Neural cell (in vitro differentiated cells): ENCODE data around the gene SAPCD1. TPM values are rescaled to one million over a fixed set of nuclear protein-coding genes. Genes with fewer than 3 reads are reported as not detected.

Experiments
- H2AFZ ChIP-seq: fragments of 200-600, 300-800 bp; sonication (generic), shearing (Covaris generic); 2 replicates; pipeline ENCODE4 v1.6.0; 2014; ENCODE audit warnings: low read depth, mild to moderate bottlenecking, antibody characterized with exemption, low read length, moderate library complexity
- H3F3A ChIP-seq: fragments of 200-600 bp; shearing (Covaris generic); 2 replicates; pipeline ENCODE4 v1.6.1; 2016; ENCODE audit warnings: mild to moderate bottlenecking, moderate library complexity, mixed read lengths, antibody characterized with exemption, low read length; ENCODE audit not compliant: insufficient read depth, poor library complexity, severe bottlenecking
- H3K27ac ChIP-seq: fragments of 200-600, 300-800 bp; sonication (generic), shearing (Covaris generic); 2 replicates; pipeline ENCODE4 v1.5.1; 2014; ENCODE audit warnings: mild to moderate bottlenecking, low read length, moderate library complexity
- H3K27me3 ChIP-seq: fragments of 300-800, 200-600 bp; sonication (generic), shearing (Covaris generic); 2 replicates; pipeline ENCODE4 v1.6.0; 2014; ENCODE audit warnings: mild to moderate bottlenecking, low read depth, low read length, moderate library complexity; ENCODE audit not compliant: insufficient read depth
- H3K36me3 ChIP-seq: fragments of 300-800, 200-600 bp; sonication (generic), shearing (Covaris generic); 2 replicates; pipeline ENCODE4 v1.5.1; 2014; ENCODE audit warnings: mild to moderate bottlenecking, antibody characterized with exemption, low read length, moderate library complexity; ENCODE audit not compliant: insufficient read depth
- H3K4me2 ChIP-seq: fragments of 300-800, 200-600 bp; sonication (generic), shearing (Covaris generic); 2 replicates; pipeline ENCODE4 v1.6.0; 2014; ENCODE audit warnings: mild to moderate bottlenecking, low read length
- H3K4me3 ChIP-seq: fragments of 300-800, 200-600 bp; sonication (generic), shearing (Covaris generic); 2 replicates; pipeline ENCODE4 v1.5.1; 2014; ENCODE audit warnings: mild to moderate bottlenecking, low read length, moderate library complexity
- H3K79me2 ChIP-seq: fragments of 200-600 bp; shearing (Covaris generic); replicated peaks from 2 replicates; pipeline ENCODE4 v1.6.0; 2014; ENCODE audit warnings: mild to moderate bottlenecking, low read length, moderate library complexity; ENCODE audit not compliant: insufficient read depth
- H3K9ac ChIP-seq: fragments of 300-800, 200-600 bp; sonication (generic), shearing (Covaris generic); 2 replicates; pipeline ENCODE4 v1.6.1; 2016; ENCODE audit warnings: mild to moderate bottlenecking, low read length, mixed read lengths
- H3K9me2 ChIP-seq: fragments of 200-600 bp; shearing (Covaris generic); 2 replicates; pipeline ENCODE4 v1.6.1; 2016; ENCODE audit warnings: mild to moderate bottlenecking, low read length, mixed read lengths; ENCODE audit not compliant: insufficient read depth
- H3K9me3 ChIP-seq: fragments of 200-600, 300-800 bp; sonication (generic), shearing (Covaris generic); 2 replicates; pipeline ENCODE4 v1.6.1; 2016; ENCODE audit warnings: mild to moderate bottlenecking, mixed run types, low read length, moderate library complexity, mixed read lengths
- H4K20me1 ChIP-seq: fragments of 200-600 bp; shearing (Covaris generic); 2 replicates; pipeline ENCODE4 v1.6.1; 2016; ENCODE audit warnings: mild to moderate bottlenecking, mixed run types; ENCODE audit not compliant: insufficient read depth
- CTCF ChIP-seq: fragments of 450-650 bp; IDR thresholded peaks from 2 replicates; pipeline ENCODE4 v1.5.1; 2014; ENCODE audit warnings: antibody characterized with exemption, mild to moderate bottlenecking, moderate library complexity; ENCODE audit not compliant: poor library complexity, severe bottlenecking
- EP300 ChIP-seq: fragments of 450-650 bp; conservative IDR thresholded peaks from 2 replicates; pipeline ENCODE4 v1.6.1; 2014; ENCODE audit warnings: antibody characterized with exemption, mild to moderate bottlenecking, moderate library complexity; ENCODE audit not compliant: poor library complexity, severe bottlenecking
- EZH2 ChIP-seq: fragments of 200-600, 300-800 bp; shearing (Covaris generic), sonication (generic); IDR thresholded peaks from 2 replicates; pipeline ENCODE4 v1.6.1; 2014; ENCODE audit warnings: antibody characterized with exemption, low read length, borderline replicate concordance, mild to moderate bottlenecking; ENCODE audit not compliant: insufficient read depth, poor library complexity, severe bottlenecking
- MXI1 ChIP-seq: fragments of 450-650 bp; conservative IDR thresholded peaks from 2 replicates; pipeline ENCODE4 v1.6.1; 2014; ENCODE audit warnings: antibody characterized with exemption, mild to moderate bottlenecking; ENCODE audit not compliant: poor library complexity, severe bottlenecking
- POLR2AphosphoS5 ChIP-seq: IDR thresholded peaks from 2 replicates; pipeline ENCODE4 v1.6.1; 2012
- RAD21 ChIP-seq: fragments of 450-650 bp; conservative IDR thresholded peaks from 2 replicates; pipeline ENCODE4 v1.6.1; 2014; ENCODE audit warnings: antibody characterized with exemption, mild to moderate bottlenecking, moderate library complexity
- REST ChIP-seq: IDR thresholded peaks from 2 replicates; pipeline ENCODE4 v1.6.1; 2012; ENCODE audit warnings: borderline replicate concordance
- SMC3 ChIP-seq: fragments of 450-650 bp; conservative IDR thresholded peaks from 2 replicates; pipeline ENCODE4 v1.6.1; 2014; ENCODE audit warnings: antibody characterized with exemption, mild to moderate bottlenecking, moderate library complexity; ENCODE audit not compliant: poor library complexity
- TAF1 ChIP-seq: IDR thresholded peaks from 2 replicates; pipeline ENCODE4 v1.6.1; 2012; ENCODE audit warnings: low read depth
- polyA plus RNA-seq: library from polyadenylated mRNA; depleted of rRNA; stranded (reverse); fragments of >200 nt; gene quantifications from 2 replicates; pipeline ENCODE4 v1.2.3, GENCODE V29; 2014

SAPCD1 gene
- polyA plus RNA-seq, 1 donor from 2014 or later: not detected

- Histone ChIP-seq H3K79me2 (peaks cover 24% of the 10 kb centered on the region), H3F3A (no peaks in the 10 kb centered on the region), H3K9ac (peak overlapping the region; percentile 96), H3K4me3 (peak overlapping the region; percentile 92), H3K36me3 (no peaks in the 10 kb centered on the region), H3K9me2 (no peaks in the 10 kb centered on the region), H3K9me3 (no peaks in the 10 kb centered on the region), H2AFZ (peak overlapping the region; percentile 97), H4K20me1 (no peaks in the 10 kb centered on the region), H3K27me3 (no peaks in the 10 kb centered on the region), H3K4me2 (peak overlapping the region; percentile 51), H3K27ac (peak overlapping the region; percentile 76)
- TF ChIP-seq RAD21 (peak; percentile 19), SMC3 (no peak), POLR2AphosphoS5 (peak; percentile 89), TAF1 (no peak), MXI1 (peak; percentile 5), CTCF (peak; percentile 42), EZH2 (no peak)
These were observed 32.4 kb upstream of the SAPCD1 start for GRCh38 chr6:31729979-31730630.

- H3K9ac ChIP-seq: peak overlapping the region; percentile 96
- peak overlapping the region; percentile 76 for H3K27ac ChIP-seq
- H3K4me2 ChIP-seq: peak overlapping the region; percentile 51
- peak overlapping the region; percentile 97 for H2AFZ ChIP-seq
- H3K4me3 ChIP-seq: peak overlapping the region; percentile 92
- H3F3A ChIP-seq: no peaks in the 10 kb centered on the region
- H3K79me2 ChIP-seq: peaks cover 24% of the 10 kb centered on the region
- H3K36me3 ChIP-seq: no peaks in the 10 kb centered on the region
- no peaks in the 10 kb centered on the region for H3K9me3 ChIP-seq
- H4K20me1 ChIP-seq: no peaks in the 10 kb centered on the region
- no peaks in the 10 kb centered on the region for H3K27me3 ChIP-seq
- TF ChIP-seq TAF1 (no peak), EZH2 (no peak), MXI1 (no peak), RAD21 (no peak), EP300 (no peak), SMC3 (no peak), POLR2AphosphoS5 (no peak), REST (no peak), CTCF (no peak)
- H3K9me2 ChIP-seq: no peaks in the 10 kb centered on the region
These were observed 31.8 kb upstream of the SAPCD1 start for GRCh38 chr6:31730631-31731086.
